ENCODE data around the gene BICDL1. TPM values are rescaled to one million over a fixed set of nuclear protein-coding genes. Genes with fewer than 3 reads are reported as not detected.
"Not testable (repeated sequence)": the region's sequence is repeated elsewhere in the genome, so short reads cannot be mapped to it uniquely, and the experiment has no call there.

BICDL1 gene
- total RNA-seq, 2 donors from 2014 or later: 5.0 to 11.1 TPM

GRCh38 chr12:119980242-119980641, 8.8 kb upstream of the BICDL1 start:
- no peaks in the 10 kb centered on the region for H3K36me3 ChIP-seq
- intact Hi-C loops (cut with DNase I): no loop called here
- no peak overlapping the region for H3K4me3 ChIP-seq
- TF ChIP-seq CTCF (IDR thresholded peaks at IDR 0.05): no peak
- DNase-seq: no peak
- no peaks in the 10 kb centered on the region for H3K4me1 ChIP-seq
- no peaks in the 10 kb centered on the region for H3K27me3 ChIP-seq
- no peak overlapping the region for H3K9ac ChIP-seq (ENCODE audit: low read depth in 2 of 2, low read length in 2 of 2)
- no peak overlapping the region for H3K27ac ChIP-seq
- no peaks in the 10 kb centered on the region for H3K9me3 ChIP-seq

GRCh38 chr12:119980702-119981101, 8.3 kb upstream of the BICDL1 start:
- H3K9me3 ChIP-seq; H3K27ac ChIP-seq; intact Hi-C loops (cut with DNase I): not testable (repeated sequence)

GRCh38 chr12:119989361-119989730, 310 bp downstream of the BICDL1 start:
- Histone ChIP-seq H3K4me1 (peaks cover 5% of the 10 kb centered on the region), H3K4me3 (peak overlapping the region; percentile 59), H3K9ac (ENCODE audit: low read depth in 2 of 2, low read length in 2 of 2) (peak overlapping the region in 1 of 2 donors; percentile 32), H3K27ac (peak overlapping the region; percentile 78), H3K27me3 (no peaks in the 10 kb centered on the region), H3K36me3 (no peaks in the 10 kb centered on the region), H3K9me3 (no peaks in the 10 kb centered on the region)
- no peak for TF ChIP-seq CTCF (IDR thresholded peaks at IDR 0.05)
- peak; percentile 27 for DNase-seq
- intact Hi-C loops (cut with DNase I): no loop called here

More at GRCh38 chr12:119980702-119981101, 8.3 kb upstream of the BICDL1 start:
- H3K27me3 ChIP-seq; H3K9ac ChIP-seq (ENCODE audit: low read depth in 2 of 2, low read length in 2 of 2); H3K4me1 ChIP-seq; H3K4me3 ChIP-seq; H3K36me3 ChIP-seq; DNase-seq: not testable (repeated sequence)

- Histone ChIP-seq H3K27ac (no peak overlapping the region), H3K27me3 (no peaks in the 10 kb centered on the region)
Observed at GRCh38 chr12:119989731-119990381, 820 bp downstream of the BICDL1 start.

GRCh38 chr12:119990382-119990874, 1.4 kb downstream of the BICDL1 start:
- intact Hi-C loops (cut with DNase I): no loop called here
- TF ChIP-seq CTCF (IDR thresholded peaks at IDR 0.05): no peak
- DNase-seq: no peak
- no peaks in the 10 kb centered on the region for H3K27me3 ChIP-seq
- H3K4me1 ChIP-seq: peaks cover 5% of the 10 kb centered on the region
- no peak overlapping the region for H3K9ac ChIP-seq (ENCODE audit: low read depth in 2 of 2, low read length in 2 of 2)
- H3K27ac ChIP-seq: no peak overlapping the region
- H3K4me3 ChIP-seq: peak overlapping the region; percentile 53
- no peaks in the 10 kb centered on the region for H3K36me3 ChIP-seq
- H3K9me3 ChIP-seq: no peaks in the 10 kb centered on the region

More at GRCh38 chr12:119989731-119990381, 820 bp downstream of the BICDL1 start:
- Histone ChIP-seq H3K9ac (ENCODE audit: low read depth in 2 of 2, low read length in 2 of 2) (no peak overlapping the region), H3K4me3 (peak overlapping the region; percentile 53), H3K9me3 (no peaks in the 10 kb centered on the region), H3K4me1 (peaks cover 5% of the 10 kb centered on the region), H3K36me3 (no peaks in the 10 kb centered on the region)
- no peak for TF ChIP-seq CTCF (IDR thresholded peaks at IDR 0.05)
- DNase-seq: peak; percentile 86
- intact Hi-C loops (cut with DNase I): no loop called here

GRCh38 chr12:119992129-119992705, 3.2 kb downstream of the BICDL1 start:
- no peak overlapping the region for H3K4me3 ChIP-seq
- no peaks in the 10 kb centered on the region for H3K36me3 ChIP-seq
- no peak for TF ChIP-seq CTCF (IDR thresholded peaks at IDR 0.05)
- no peak for DNase-seq
- H3K27ac ChIP-seq: no peak overlapping the region
- H3K9me3 ChIP-seq: no peaks in the 10 kb centered on the region
- no peak overlapping the region for H3K9ac ChIP-seq (ENCODE audit: low read depth in 2 of 2, low read length in 2 of 2)
- no peaks in the 10 kb centered on the region for H3K27me3 ChIP-seq
- intact Hi-C loops (cut with DNase I): no loop called here
- H3K4me1 ChIP-seq: peaks cover 5% of the 10 kb centered on the region
